ENCODE results near the gene ACTL7A.

ACTL7A gene, protein sequence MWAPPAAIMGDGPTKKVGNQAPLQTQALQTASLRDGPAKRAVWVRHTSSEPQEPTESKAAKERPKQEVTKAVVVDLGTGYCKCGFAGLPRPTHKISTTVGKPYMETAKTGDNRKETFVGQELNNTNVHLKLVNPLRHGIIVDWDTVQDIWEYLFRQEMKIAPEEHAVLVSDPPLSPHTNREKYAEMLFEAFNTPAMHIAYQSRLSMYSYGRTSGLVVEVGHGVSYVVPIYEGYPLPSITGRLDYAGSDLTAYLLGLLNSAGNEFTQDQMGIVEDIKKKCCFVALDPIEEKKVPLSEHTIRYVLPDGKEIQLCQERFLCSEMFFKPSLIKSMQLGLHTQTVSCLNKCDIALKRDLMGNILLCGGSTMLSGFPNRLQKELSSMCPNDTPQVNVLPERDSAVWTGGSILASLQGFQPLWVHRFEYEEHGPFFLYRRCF
- total RNA-seq = 0 reads per million in 3 donors

DNA sequence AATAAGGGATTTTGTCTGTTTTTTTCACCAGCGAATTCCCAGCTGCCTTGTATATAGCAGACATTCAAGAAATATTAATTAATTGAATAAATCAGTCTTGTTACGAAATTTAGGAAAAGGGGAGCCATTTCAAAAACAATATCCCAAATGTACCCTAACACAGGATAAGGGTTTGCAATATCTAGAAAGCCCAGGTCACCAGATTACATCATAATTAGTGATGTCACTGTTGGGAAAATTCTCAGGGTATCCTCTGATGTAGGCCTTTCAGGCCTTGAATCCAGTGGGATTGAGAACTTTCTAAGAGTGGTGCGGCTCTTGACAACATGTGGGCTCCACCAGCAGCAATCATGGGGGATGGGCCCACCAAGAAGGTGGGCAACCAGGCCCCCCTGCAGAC lies at the start of gene ACTL7A:
ACTL7A (plus strand) TSS at position 270 of the 400 bp plus-strand sequence; CDS start at position 327, 57 bp downstream.
- DNase-seq = no peak
- no peaks in the 10 kb centered on the region for H3K27me3 ChIP-seq (replicated peaks; ENCODE audit: control insufficient read depth, insufficient read depth, low read length, poor library complexity, severe bottlenecking)
- no peaks in the 10 kb centered on the region for H3K36me3 ChIP-seq (ENCODE audit: control insufficient read depth, insufficient read depth, low read length)
- no peak within 1 kb of the TSS for H3K4me3 ChIP-seq (ENCODE audit: insufficient read depth, low read depth, low read length, poor library complexity, severe bottlenecking)
- H3K9me3 ChIP-seq (ENCODE audit: control insufficient read depth, low read length) = no peaks in the 10 kb centered on the region
- no peaks in the 10 kb centered on the region for H3K4me1 ChIP-seq (ENCODE audit: control insufficient read depth, insufficient read depth, low read length, poor library complexity, severe bottlenecking)
- H3K27ac ChIP-seq (ENCODE audit: insufficient read depth, low read length, poor library complexity, severe bottlenecking) = no peak within 1 kb of the TSS

DNA sequence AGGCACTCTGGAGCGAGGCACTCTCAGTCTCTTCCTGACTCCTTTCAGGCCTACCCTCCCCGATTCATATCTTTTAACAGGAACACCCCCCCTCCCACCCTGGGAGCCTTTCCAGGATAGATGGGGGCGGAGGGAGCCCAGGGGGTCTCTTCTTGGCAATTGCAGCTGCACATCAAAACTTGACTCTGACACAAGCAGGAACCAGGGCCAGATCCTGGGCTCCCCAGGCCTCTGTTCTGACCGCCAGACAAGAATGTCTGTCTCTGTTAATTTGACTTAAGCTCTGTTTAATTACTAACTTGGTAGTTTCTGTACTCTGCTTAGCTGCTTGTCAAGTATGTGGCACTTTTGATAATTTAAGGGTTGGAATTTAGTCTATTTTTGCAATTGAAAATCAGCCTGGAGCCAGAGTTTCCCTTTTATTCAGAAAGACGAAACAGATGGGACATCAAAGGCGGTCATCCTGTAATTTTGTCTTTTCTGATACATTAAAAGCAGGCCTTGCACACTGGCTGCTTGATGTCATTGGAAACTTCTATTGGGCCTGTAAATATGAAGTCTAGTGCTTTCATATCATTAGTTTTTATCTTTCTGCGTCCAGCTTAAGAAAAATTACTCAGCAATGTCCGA lies 49.6 kb upstream of the ACTL7A start:
- Histone ChIP-seq H3K4me3 (ENCODE audit: insufficient read depth, low read depth, low read length, poor library complexity, severe bottlenecking) (no peak overlapping the region), H3K36me3 (ENCODE audit: control insufficient read depth, insufficient read depth, low read length) (no peaks in the 10 kb centered on the region), H3K27me3 (replicated peaks; ENCODE audit: control insufficient read depth, insufficient read depth, low read length, poor library complexity, severe bottlenecking) (no peaks in the 10 kb centered on the region), H3K27ac (ENCODE audit: insufficient read depth, low read length, poor library complexity, severe bottlenecking) (no peak overlapping the region), H3K9me3 (ENCODE audit: control insufficient read depth, low read length) (no peaks in the 10 kb centered on the region), H3K4me1 (ENCODE audit: control insufficient read depth, insufficient read depth, low read length, poor library complexity, severe bottlenecking) (no peaks in the 10 kb centered on the region)
- no peak for DNase-seq

DNA sequence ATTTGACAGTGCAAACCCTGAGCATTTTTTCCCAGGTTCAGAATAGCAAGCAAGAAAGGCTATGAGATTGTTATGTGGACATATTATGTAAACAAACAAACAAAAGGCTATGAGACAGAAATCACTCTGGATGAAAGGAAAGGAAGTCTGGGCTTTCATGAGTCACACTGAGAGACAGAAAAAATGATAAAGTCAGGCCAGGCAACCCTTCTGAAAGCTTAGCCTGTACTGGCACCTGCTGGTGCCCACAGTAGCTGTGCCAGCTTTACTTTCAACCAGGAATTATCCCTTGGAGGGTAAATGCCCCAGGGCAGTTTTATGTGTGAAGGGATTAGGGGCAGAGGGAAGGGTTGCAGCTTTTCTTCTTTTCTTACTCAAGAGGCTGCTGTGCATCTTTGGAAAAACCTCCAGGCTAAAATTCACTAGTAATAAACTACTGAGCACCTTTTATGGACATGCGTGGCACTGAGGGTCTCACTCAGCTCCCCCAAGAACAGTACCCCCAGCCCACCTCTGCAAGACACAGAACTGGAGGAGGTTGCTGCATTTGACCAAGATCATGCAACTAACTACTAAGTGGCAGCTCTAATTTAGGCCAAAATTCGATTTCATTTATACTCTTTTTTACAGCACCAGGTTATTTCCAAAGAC lies 48.0 kb upstream of the ACTL7A start:
- no peak for DNase-seq
- H3K4me1 ChIP-seq (ENCODE audit: control insufficient read depth, insufficient read depth, low read length, poor library complexity, severe bottlenecking) = no peaks in the 10 kb centered on the region
- no peaks in the 10 kb centered on the region for H3K27me3 ChIP-seq (replicated peaks; ENCODE audit: control insufficient read depth, insufficient read depth, low read length, poor library complexity, severe bottlenecking)
- H3K36me3 ChIP-seq (ENCODE audit: control insufficient read depth, insufficient read depth, low read length) = no peaks in the 10 kb centered on the region
- H3K4me3 ChIP-seq (ENCODE audit: insufficient read depth, low read depth, low read length, poor library complexity, severe bottlenecking) = no peak overlapping the region
- H3K9me3 ChIP-seq (ENCODE audit: control insufficient read depth, low read length) = no peaks in the 10 kb centered on the region
- H3K27ac ChIP-seq (ENCODE audit: insufficient read depth, low read length, poor library complexity, severe bottlenecking) = no peak overlapping the region

DNA sequence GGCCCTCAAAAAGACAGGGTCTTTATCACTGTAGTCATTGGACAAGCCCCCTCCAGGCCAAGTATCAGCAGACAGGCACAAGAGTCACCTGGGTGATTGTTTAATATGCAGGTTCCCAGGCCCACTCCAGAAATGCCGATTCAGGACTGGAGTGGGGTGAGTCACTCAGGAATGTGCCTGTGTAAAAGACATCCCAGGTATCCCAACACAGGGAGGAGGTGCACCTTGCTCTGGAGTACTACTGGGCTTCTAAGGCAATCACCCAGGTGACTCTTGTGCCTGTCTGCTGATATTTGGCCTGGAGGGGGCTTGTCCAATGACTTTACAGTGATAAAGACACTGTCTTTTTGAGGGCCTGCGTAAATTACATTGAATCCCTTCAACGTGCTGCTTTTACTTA lies 46.9 kb upstream of the ACTL7A start:
- Histone ChIP-seq H3K36me3 (ENCODE audit: control insufficient read depth, insufficient read depth, low read length) (no peaks in the 10 kb centered on the region), H3K4me1 (ENCODE audit: control insufficient read depth, insufficient read depth, low read length, poor library complexity, severe bottlenecking) (no peaks in the 10 kb centered on the region)
- DNase-seq = no peak

DNA sequence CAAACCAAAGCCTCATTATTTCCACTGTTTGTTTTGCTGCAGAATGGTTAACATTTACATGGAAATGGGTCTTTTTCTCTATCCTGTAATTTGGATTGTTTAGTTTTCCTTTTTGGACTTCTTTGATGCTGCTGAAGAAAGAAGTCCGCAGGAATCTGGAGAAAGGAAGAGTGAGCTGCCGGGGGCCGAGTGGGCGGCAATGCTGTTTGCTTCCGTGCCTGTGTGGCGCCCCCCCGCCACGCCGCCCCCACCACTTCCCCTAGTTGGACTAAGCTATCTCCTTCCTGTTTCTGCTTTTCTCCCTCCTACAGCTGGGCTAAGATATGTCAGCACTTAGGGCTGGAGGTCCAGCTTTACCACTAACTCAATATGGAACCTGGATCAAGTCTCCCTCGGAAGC lies 46.0 kb upstream of the ACTL7A start:
- DNase-seq = no peak
- Histone ChIP-seq H3K9me3 (ENCODE audit: control insufficient read depth, low read length) (no peaks in the 10 kb centered on the region), H3K36me3 (ENCODE audit: control insufficient read depth, insufficient read depth, low read length) (no peaks in the 10 kb centered on the region), H3K4me1 (ENCODE audit: control insufficient read depth, insufficient read depth, low read length, poor library complexity, severe bottlenecking) (no peaks in the 10 kb centered on the region), H3K27me3 (replicated peaks; ENCODE audit: control insufficient read depth, insufficient read depth, low read length, poor library complexity, severe bottlenecking) (peaks cover 4% of the 10 kb centered on the region), H3K4me3 (ENCODE audit: insufficient read depth, low read depth, low read length, poor library complexity, severe bottlenecking) (no peak overlapping the region), H3K27ac (ENCODE audit: insufficient read depth, low read length, poor library complexity, severe bottlenecking) (no peak overlapping the region)

More for the DNA sequence above, 46.9 kb upstream of the ACTL7A start:
- Histone ChIP-seq H3K27ac (ENCODE audit: insufficient read depth, low read length, poor library complexity, severe bottlenecking) (no peak overlapping the region), H3K9me3 (ENCODE audit: control insufficient read depth, low read length) (no peaks in the 10 kb centered on the region), H3K4me3 (ENCODE audit: insufficient read depth, low read depth, low read length, poor library complexity, severe bottlenecking) (no peak overlapping the region), H3K27me3 (replicated peaks; ENCODE audit: control insufficient read depth, insufficient read depth, low read length, poor library complexity, severe bottlenecking) (peaks cover under 1% of the 10 kb centered on the region)

DNA sequence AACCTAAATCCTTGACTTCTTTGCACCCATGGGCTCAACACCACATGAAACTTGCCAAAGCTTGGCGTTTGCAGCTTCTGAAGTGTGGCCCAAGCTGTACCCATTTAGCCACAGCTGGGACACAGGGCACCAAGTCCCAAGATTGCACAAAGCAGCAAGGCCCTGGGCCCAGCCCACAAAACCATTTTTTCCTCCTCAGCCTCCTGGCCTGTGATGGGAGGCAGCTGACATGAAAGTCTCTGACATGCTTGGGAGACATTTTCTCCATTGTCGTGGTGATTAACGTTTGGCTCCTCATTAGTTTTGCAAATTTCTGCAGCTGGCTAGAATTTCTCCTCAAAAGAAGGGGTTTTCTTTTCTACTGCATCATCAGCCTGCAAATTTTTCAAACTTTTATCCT lies 38.2 kb upstream of the ACTL7A start:
- H3K27ac ChIP-seq (ENCODE audit: insufficient read depth, low read length, poor library complexity, severe bottlenecking) = no peak overlapping the region
- no peak for DNase-seq
- H3K27me3 ChIP-seq (replicated peaks; ENCODE audit: control insufficient read depth, insufficient read depth, low read length, poor library complexity, severe bottlenecking) = peaks cover 4% of the 10 kb centered on the region
- no peaks in the 10 kb centered on the region for H3K9me3 ChIP-seq (ENCODE audit: control insufficient read depth, low read length)
- no peak overlapping the region for H3K4me3 ChIP-seq (ENCODE audit: insufficient read depth, low read depth, low read length, poor library complexity, severe bottlenecking)
- no peaks in the 10 kb centered on the region for H3K36me3 ChIP-seq (ENCODE audit: control insufficient read depth, insufficient read depth, low read length)
- H3K4me1 ChIP-seq (ENCODE audit: control insufficient read depth, insufficient read depth, low read length, poor library complexity, severe bottlenecking) = no peaks in the 10 kb centered on the region

DNA sequence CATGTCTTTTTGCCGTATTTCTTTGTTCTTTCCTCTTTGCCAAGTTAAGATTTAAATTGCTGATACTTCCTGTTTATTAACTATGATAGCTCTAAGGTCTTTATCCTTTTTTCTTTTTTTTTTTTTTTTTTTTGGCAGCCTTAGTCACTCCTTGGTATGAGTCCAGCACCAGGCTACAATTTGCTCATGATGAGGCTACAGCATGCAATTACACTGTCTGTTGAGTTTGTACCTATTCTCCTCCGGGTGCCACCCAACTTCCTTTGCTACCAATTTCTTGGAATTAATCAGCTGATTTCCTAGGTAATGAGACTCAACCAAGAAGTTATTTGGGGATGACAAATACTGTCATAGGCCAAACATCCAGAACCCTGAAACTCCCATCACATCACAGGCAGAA lies 31.8 kb upstream of the ACTL7A start:
- H3K27ac ChIP-seq (ENCODE audit: insufficient read depth, low read length, poor library complexity, severe bottlenecking) = no peak overlapping the region
- DNase-seq = no peak

DNA sequence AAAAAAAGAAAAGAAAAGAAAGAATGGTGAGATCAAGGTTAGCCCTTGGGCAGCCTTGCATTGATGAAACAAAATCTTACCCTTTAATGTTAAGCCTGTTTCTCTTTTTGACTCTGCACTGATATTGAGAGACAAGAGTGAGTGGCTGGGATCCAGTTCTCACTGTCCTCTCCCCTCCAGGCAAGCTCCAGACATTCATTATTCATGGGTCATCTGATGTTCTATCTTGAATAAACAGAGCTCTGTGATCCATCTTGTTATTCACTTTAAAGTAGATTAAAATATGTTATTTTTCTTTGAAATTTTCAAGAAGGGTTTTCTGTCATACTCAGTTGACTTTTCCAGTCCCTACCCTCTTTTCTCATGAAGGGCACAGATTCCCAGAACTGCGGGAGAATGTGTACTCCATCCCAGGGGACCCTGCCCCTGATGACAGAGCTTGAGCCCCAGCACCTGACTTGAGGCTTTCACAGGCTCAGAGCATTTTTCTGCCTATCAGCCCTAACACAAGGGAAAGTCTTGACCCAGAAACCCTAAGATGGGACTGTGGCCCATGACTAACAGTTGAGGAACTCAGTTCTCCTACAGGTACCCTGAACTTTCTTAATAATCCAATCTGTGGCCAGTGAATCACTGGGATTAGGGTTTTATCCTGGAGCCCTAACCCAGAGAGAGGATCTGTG lies 30.4 kb upstream of the ACTL7A start:
- no peaks in the 10 kb centered on the region for H3K36me3 ChIP-seq (ENCODE audit: control insufficient read depth, insufficient read depth, low read length)
- H3K9me3 ChIP-seq (ENCODE audit: control insufficient read depth, low read length) = no peaks in the 10 kb centered on the region
- H3K27me3 ChIP-seq (replicated peaks; ENCODE audit: control insufficient read depth, insufficient read depth, low read length, poor library complexity, severe bottlenecking) = no peaks in the 10 kb centered on the region
- no peak overlapping the region for H3K27ac ChIP-seq (ENCODE audit: insufficient read depth, low read length, poor library complexity, severe bottlenecking)
- no peak overlapping the region for H3K4me3 ChIP-seq (ENCODE audit: insufficient read depth, low read depth, low read length, poor library complexity, severe bottlenecking)
- no peak for DNase-seq
- no peaks in the 10 kb centered on the region for H3K4me1 ChIP-seq (ENCODE audit: control insufficient read depth, insufficient read depth, low read length, poor library complexity, severe bottlenecking)

More for the DNA sequence above, 31.8 kb upstream of the ACTL7A start:
- Histone ChIP-seq H3K9me3 (ENCODE audit: control insufficient read depth, low read length) (no peaks in the 10 kb centered on the region), H3K27me3 (replicated peaks; ENCODE audit: control insufficient read depth, insufficient read depth, low read length, poor library complexity, severe bottlenecking) (no peaks in the 10 kb centered on the region), H3K4me3 (ENCODE audit: insufficient read depth, low read depth, low read length, poor library complexity, severe bottlenecking) (no peak overlapping the region), H3K36me3 (ENCODE audit: control insufficient read depth, insufficient read depth, low read length) (no peaks in the 10 kb centered on the region), H3K4me1 (ENCODE audit: control insufficient read depth, insufficient read depth, low read length, poor library complexity, severe bottlenecking) (no peaks in the 10 kb centered on the region)

DNA sequence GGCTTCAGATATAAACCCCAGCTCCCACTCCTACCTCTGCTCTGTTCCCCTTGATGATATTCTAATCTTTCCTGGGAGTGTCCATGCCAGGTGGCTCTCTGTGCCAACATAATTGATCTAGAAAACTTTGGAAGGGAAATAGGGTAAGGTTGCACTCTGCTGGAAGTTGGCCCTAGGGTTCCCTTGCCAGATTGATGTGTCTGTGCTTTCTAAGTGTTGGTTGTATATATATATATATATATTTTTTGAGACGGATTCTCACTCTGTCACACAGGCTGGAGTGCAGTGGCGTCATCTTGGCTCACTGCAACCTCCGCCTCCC lies 29.9 kb upstream of the ACTL7A start:
- Histone ChIP-seq H3K36me3 (ENCODE audit: control insufficient read depth, insufficient read depth, low read length) (no peaks in the 10 kb centered on the region), H3K27me3 (replicated peaks; ENCODE audit: control insufficient read depth, insufficient read depth, low read length, poor library complexity, severe bottlenecking) (no peaks in the 10 kb centered on the region)

More for the DNA sequence above, 29.9 kb upstream of the ACTL7A start:
- Histone ChIP-seq H3K9me3 (ENCODE audit: control insufficient read depth, low read length) (no peaks in the 10 kb centered on the region), H3K4me1 (ENCODE audit: control insufficient read depth, insufficient read depth, low read length, poor library complexity, severe bottlenecking) (no peaks in the 10 kb centered on the region), H3K4me3 (ENCODE audit: insufficient read depth, low read depth, low read length, poor library complexity, severe bottlenecking) (no peak overlapping the region), H3K27ac (ENCODE audit: insufficient read depth, low read length, poor library complexity, severe bottlenecking) (no peak overlapping the region)
- DNase-seq = no peak

Measured in effector memory CD4-positive, alpha-beta T cell (primary cell).